Measurements from ENCODE around the gene COL1A1.

Gene COL1A1

DNA sequence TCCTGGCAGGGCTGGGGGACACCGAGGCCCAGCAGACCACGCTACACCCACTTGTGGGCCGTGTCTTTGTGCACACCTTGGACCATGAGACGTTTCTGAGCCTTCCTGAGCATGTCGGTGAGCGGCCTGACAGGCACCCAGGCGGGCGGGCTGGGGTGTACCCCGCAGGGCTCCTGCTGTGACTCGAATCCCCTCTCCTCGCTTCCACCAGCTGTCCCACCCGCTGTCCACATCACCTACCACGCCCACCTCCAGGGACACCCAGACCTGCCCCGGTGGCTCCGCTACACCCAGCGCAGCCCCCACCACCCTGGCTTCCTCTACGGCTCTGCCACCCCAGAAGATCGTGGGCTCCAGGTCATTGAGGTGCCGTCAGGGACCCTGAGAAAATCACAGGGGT is 34.1 kb downstream of the COL1A1 start:
- TF ChIP-seq GABPA (IDR thresholded peaks at IDR 0.05; ENCODE audit: low read depth) = no peak
- TF ChIP-seq SPI1 (IDR thresholded peaks at IDR 0.05; ENCODE audit: borderline replicate concordance, low read depth) = no peak
- TF ChIP-seq POLR2AphosphoS5 (IDR thresholded peaks at IDR 0.05; ENCODE audit: low read depth) = no peak
- TF ChIP-seq, protein P1, sequence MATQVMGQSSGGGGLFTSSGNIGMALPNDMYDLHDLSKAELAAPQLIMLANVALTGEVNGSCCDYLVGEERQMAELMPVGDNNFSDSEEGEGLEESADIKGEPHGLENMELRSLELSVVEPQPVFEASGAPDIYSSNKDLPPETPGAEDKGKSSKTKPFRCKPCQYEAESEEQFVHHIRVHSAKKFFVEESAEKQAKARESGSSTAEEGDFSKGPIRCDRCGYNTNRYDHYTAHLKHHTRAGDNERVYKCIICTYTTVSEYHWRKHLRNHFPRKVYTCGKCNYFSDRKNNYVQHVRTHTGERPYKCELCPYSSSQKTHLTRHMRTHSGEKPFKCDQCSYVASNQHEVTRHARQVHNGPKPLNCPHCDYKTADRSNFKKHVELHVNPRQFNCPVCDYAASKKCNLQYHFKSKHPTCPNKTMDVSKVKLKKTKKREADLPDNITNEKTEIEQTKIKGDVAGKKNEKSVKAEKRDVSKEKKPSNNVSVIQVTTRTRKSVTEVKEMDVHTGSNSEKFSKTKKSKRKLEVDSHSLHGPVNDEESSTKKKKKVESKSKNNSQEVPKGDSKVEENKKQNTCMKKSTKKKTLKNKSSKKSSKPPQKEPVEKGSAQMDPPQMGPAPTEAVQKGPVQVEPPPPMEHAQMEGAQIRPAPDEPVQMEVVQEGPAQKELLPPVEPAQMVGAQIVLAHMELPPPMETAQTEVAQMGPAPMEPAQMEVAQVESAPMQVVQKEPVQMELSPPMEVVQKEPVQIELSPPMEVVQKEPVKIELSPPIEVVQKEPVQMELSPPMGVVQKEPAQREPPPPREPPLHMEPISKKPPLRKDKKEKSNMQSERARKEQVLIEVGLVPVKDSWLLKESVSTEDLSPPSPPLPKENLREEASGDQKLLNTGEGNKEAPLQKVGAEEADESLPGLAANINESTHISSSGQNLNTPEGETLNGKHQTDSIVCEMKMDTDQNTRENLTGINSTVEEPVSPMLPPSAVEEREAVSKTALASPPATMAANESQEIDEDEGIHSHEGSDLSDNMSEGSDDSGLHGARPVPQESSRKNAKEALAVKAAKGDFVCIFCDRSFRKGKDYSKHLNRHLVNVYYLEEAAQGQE (IDR thresholded peaks at IDR 0.05; ENCODE audit: insufficient replicate concordance, low read depth) = no peak
- TF ChIP-seq, protein P2, sequence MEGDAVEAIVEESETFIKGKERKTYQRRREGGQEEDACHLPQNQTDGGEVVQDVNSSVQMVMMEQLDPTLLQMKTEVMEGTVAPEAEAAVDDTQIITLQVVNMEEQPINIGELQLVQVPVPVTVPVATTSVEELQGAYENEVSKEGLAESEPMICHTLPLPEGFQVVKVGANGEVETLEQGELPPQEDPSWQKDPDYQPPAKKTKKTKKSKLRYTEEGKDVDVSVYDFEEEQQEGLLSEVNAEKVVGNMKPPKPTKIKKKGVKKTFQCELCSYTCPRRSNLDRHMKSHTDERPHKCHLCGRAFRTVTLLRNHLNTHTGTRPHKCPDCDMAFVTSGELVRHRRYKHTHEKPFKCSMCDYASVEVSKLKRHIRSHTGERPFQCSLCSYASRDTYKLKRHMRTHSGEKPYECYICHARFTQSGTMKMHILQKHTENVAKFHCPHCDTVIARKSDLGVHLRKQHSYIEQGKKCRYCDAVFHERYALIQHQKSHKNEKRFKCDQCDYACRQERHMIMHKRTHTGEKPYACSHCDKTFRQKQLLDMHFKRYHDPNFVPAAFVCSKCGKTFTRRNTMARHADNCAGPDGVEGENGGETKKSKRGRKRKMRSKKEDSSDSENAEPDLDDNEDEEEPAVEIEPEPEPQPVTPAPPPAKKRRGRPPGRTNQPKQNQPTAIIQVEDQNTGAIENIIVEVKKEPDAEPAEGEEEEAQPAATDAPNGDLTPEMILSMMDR (IDR thresholded peaks at IDR 0.05; ENCODE audit: insufficient read depth, low read length) = no peak
- Histone ChIP-seq H3K27me3 (ENCODE audit: insufficient read depth, poor library complexity, severe bottlenecking) (peaks cover 5% of the 10 kb centered on the region), H3K4me3 (replicated peaks; ENCODE audit: insufficient read depth, low read length) (no peak overlapping the region), H3K27ac (replicated peaks) (no peak overlapping the region)
- no peak for DNase-seq (ENCODE audit: low read depth in 1 of 2, low spot score in 1 of 2)

DNA sequence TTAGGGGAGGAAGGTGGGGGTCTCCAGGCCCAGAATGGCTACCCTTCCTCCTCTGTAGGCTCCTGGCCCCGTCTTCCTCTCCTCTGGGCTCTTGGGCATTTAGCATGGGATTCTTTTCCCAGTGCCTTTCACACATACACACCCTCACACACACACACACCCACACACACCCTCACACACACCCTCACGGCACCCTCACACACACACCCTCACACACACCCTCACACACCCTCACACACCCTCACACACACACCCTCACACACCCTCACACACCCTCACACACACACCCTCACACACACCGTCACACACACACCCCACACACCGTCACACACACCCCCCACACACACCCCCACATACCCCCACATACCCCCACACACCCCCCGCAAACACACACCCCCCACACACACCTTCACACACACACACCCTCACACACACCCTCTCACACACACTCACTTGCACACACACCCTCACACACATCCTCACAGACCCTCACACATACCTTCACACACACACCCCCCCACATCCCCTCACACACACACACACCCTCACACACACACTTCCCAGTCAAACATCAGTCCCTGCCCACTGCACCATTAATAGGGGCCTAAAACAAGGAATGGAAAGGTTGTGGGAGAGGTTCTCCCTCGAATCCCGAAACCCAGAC is 34.8 kb downstream of the COL1A1 start:
- Histone ChIP-seq H3K4me3 (replicated peaks; ENCODE audit: insufficient read depth, low read length) (no peak overlapping the region), H3K27me3 (ENCODE audit: insufficient read depth, poor library complexity, severe bottlenecking) (peaks cover 5% of the 10 kb centered on the region), H3K27ac (replicated peaks) (no peak overlapping the region)
- no peak for DNase-seq (ENCODE audit: low read depth in 1 of 2, low spot score in 1 of 2)
- TF ChIP-seq SPI1 (IDR thresholded peaks at IDR 0.05; ENCODE audit: borderline replicate concordance, low read depth) (no peak), POLR2AphosphoS5 (IDR thresholded peaks at IDR 0.05; ENCODE audit: low read depth) (no peak), GABPA (IDR thresholded peaks at IDR 0.05; ENCODE audit: low read depth) (no peak)
- TF ChIP-seq, protein P1 (IDR thresholded peaks at IDR 0.05; ENCODE audit: insufficient replicate concordance, low read depth) = no peak
- TF ChIP-seq, protein P2 (IDR thresholded peaks at IDR 0.05; ENCODE audit: insufficient read depth, low read length) = no peak

DNA sequence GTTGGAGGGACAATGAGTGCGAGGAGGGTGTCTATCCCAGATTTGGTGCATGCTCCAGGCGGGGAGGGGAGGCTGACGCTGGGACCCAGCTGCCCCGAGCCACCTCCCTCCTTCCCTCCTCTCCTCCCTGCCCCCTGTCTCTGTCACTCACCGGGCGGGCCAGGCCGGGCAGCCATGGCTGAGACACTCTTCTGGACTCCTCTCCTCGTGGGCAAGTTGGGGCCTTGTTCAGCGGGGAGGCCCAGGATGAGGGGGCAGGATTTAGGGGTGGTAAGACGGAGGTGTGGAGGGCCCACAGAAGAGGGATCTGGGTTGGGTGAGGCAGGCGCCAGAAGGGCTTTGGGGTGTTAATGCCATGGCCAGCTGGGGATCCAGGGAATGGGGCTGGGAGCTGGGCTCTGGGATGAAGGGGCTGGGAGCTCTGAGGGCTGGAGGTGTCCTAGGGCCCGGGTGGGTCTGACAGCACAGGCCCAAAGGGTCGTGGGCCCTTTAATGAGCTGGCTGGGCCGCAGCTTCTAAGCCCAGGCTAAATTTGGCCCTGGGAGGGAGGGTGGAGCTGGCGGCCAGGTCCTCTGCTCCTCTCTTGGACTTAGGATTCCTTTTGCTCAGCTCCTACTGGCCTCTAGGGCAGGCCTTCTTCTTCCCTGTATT is 35.4 kb downstream of the COL1A1 start, which contains the start of gene SGCA:
Gene SGCA, plus strand, starts transcription at position 139 of the 651 bp plus-strand sequence. Its CDS starts 36 bp downstream, at position 175.
- TF ChIP-seq, protein P1 (IDR thresholded peaks at IDR 0.05; ENCODE audit: insufficient replicate concordance, low read depth) = no peak
- no peak for TF ChIP-seq SPI1 (IDR thresholded peaks at IDR 0.05; ENCODE audit: borderline replicate concordance, low read depth)
- TF ChIP-seq GABPA (IDR thresholded peaks at IDR 0.05; ENCODE audit: low read depth) = no peak
- Histone ChIP-seq H3K4me3 (replicated peaks; ENCODE audit: insufficient read depth, low read length) (no peak within 1 kb of the TSS), H3K27me3 (ENCODE audit: insufficient read depth, poor library complexity, severe bottlenecking) (peaks cover 5% of the 10 kb centered on the region), H3K27ac (replicated peaks) (no peak within 1 kb of the TSS)
- no peak for DNase-seq (ENCODE audit: low read depth in 1 of 2, low spot score in 1 of 2)

Measured in HL-60 (cell line).